Left lung (tissue), 10 donors: ENCODE results near the gene RBM42. TPM values are rescaled to one million over a fixed set of nuclear protein-coding genes. Genes with fewer than 3 reads are reported as not detected.
"Not testable (repeated sequence)": the region's sequence is repeated elsewhere in the genome, so short reads cannot be mapped to it uniquely, and the experiment has no call there.

Experiments
- ATAC-seq: fragments of 200-7000 bp; cut with Tn5 transposase; one replicate; pipeline ENCODE4 v1.9.1; 2020; ENCODE audit warnings: moderate library complexity
- DNase-seq, 4 donors: peaks; one replicate each; pipeline ENCODE4 v3.0.0-alpha.2; 2013 to 2020
- H3K27ac ChIP-seq, 2 donors: fragments of 200-600 bp; sonication (generic) in 1 of 2; one replicate each; pipeline versions ENCODE4 v1.5.0 to v1.8.0; 2020 to 2021
- H3K27me3 ChIP-seq, 2 donors: fragments of 200-600 bp; sonication (generic) in 1 of 2; one replicate each; pipeline versions ENCODE4 v1.5.0 to v1.8.0; 2020 to 2021
- H3K36me3 ChIP-seq, 2 donors: fragments of 200-600 bp; sonication (generic) in 1 of 2; one replicate each; pipeline versions ENCODE4 v1.5.0 to v1.8.0; 2020 to 2021
- H3K4me1 ChIP-seq, 2 donors: fragments of 200-600 bp; one replicate each; pipeline ENCODE4 v1.8.0; 2021
- H3K4me3 ChIP-seq, 2 donors: fragments of 200-600 bp; sonication (generic) in 1 of 2; one replicate each; pipeline versions ENCODE4 v1.5.0 to v1.8.0; 2020 to 2021; ENCODE audit warnings: mild to moderate bottlenecking in 1 of 2
- H3K9me3 ChIP-seq, 2 donors: fragments of 200-600 bp; sonication (generic) in 1 of 2; one replicate each; pipeline versions ENCODE4 v1.5.0 to v1.8.0; 2020 to 2021
- CTCF ChIP-seq, 2 donors: fragments of 200-600 bp; sonication (generic) in 1 of 2; IDR thresholded peaks; one replicate each; pipeline versions ENCODE4 v1.5.0 to v1.8.0; 2021; ENCODE audit warnings: antibody characterized with exemption in 2 of 2
- intact Hi-C, 2 donors: fragments of 100-400 bp; cut with DNase I; formaldehyde crosslinking; loops; one replicate each; pipeline versions ENCODE4 v1.11.2 to v1.14.2; 2022
- polyA plus RNA-seq, 6 donors: library from polyadenylated mRNA; unstranded; fragments of 120-200 nt; gene quantifications; one replicate each; pipeline ENCODE4 v1.2.1, GENCODE V29; 2013; ENCODE audit not compliant: insufficient read length in 6 of 6
- total RNA-seq, 2 donors: library from RNA; stranded (reverse); fragmentation: NEBNext Ultra II Directional; extraction: Animal tissue kit (Norgen Biotek cat#: 25700); gene quantifications; one replicate each; pipeline ENCODE4 v1.2.1, GENCODE V29; 2021
- donor health status: DM: no; HTN: yes; CAD: no.
- donor health status: DM: no; HTN: no; CAD: no.

Gene RBM42
- total and polyA plus RNA-seq, 8 donors: 48.4 to 67.0 (median 61.0) TPM

DNA sequence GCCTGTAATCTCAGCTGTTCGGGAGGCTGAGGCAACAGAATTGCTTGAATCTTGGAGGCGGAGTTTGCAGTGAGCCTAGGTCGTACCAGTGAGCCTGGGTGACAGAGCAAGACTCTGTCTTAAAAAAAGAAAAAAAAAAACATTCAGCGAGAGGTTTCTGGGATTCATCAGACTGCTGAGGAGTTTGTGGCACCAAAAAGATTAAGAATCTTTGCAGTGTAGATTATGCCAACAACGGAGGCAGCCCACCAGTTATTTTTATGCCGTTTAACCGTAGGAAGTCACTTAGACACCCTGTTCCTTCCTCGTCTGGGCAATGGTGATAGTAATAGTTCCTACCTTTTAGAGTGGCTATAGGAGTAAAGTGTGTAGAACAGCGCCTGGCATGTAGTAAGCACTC is 21.7 kb downstream of the RBM42 start:
- no peak overlapping the region for H3K4me3 ChIP-seq
- no peaks in the 10 kb centered on the region for H3K9me3 ChIP-seq
- intact Hi-C loops: no loop called here
- no peak overlapping the region for H3K27ac ChIP-seq
- no peaks in the 10 kb centered on the region for H3K27me3 ChIP-seq
- peak in 1 of 4 donors; percentile 3 for DNase-seq
- H3K4me1 ChIP-seq: peaks cover 6 to 29% of the 10 kb centered on the region in 2 donors
- ATAC-seq: no peak
- peaks cover 0 to 50% of the 10 kb centered on the region in 2 donors for H3K36me3 ChIP-seq
- no peak for TF ChIP-seq CTCF (IDR thresholded peaks at IDR 0.05)

DNA sequence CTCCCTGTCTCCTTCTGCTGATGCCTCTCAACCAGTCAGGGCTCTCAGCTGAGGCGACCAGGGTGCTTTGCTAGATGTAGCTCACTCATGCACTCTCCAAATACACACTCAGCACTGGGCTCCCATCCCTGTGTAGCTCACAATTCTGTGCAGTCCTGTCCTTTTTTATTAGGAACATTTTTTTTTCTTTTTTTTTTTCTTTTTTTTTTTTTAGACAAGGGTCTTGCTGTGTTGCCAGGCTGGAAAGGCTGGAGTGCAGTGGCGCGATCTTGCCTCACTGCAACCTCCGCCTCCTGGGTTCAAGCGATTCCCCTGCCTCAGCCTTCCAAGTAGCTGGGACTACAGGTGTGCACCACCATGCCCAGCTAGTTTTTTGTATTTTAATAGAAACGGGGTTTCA is 26.0 kb downstream of the RBM42 start:
- DNase-seq, H3K9me3 ChIP-seq, H3K4me3 ChIP-seq, H3K4me1 ChIP-seq, H3K27ac ChIP-seq, intact Hi-C loops, ATAC-seq, H3K27me3 ChIP-seq: not testable (repeated sequence)
- H3K36me3 ChIP-seq: peaks cover 0 to 92% of the 10 kb centered on the region in 2 donors

- Histone ChIP-seq H3K4me3 (no peak overlapping the region), H3K27ac (no peak overlapping the region), H3K9me3 (no peaks in the 10 kb centered on the region), H3K36me3 (peaks cover 0 to 99% of the 10 kb centered on the region in 2 donors), H3K4me1 (peaks cover 0 to 2% of the 10 kb centered on the region in 2 donors), H3K27me3 (no peaks in the 10 kb centered on the region)
- TF ChIP-seq CTCF (IDR thresholded peaks at IDR 0.05): no peak
- ATAC-seq (no peak), DNase-seq (peak in 1 of 4 donors; percentile 1)
- intact Hi-C loops: no loop called here
Observed at GRCh38 chr19:35655600-35655999, 26.8 kb downstream of the RBM42 start.

GRCh38 chr19:35656700-35657099 is 27.9 kb downstream of the RBM42 start:
- no peak overlapping the region for H3K4me3 ChIP-seq
- no peaks in the 10 kb centered on the region for H3K4me1 ChIP-seq
- ATAC-seq (no peak), DNase-seq (peak in 1 of 4 donors; percentile 25)
- intact Hi-C loops: no loop called here
- H3K27me3 ChIP-seq: no peaks in the 10 kb centered on the region
- H3K9me3 ChIP-seq: no peaks in the 10 kb centered on the region
- no peak for TF ChIP-seq CTCF (IDR thresholded peaks at IDR 0.05)
- H3K27ac ChIP-seq: no peak overlapping the region
- H3K36me3 ChIP-seq: peaks cover 0 to 100% of the 10 kb centered on the region in 2 donors

- no peaks in the 10 kb centered on the region for H3K4me1 ChIP-seq
- ATAC-seq: no peak
- peak in 1 of 4 donors; percentile 31 for DNase-seq
- H3K36me3 ChIP-seq: peaks cover 0 to 100% of the 10 kb centered on the region in 2 donors
- intact Hi-C loops: no loop called here
- no peaks in the 10 kb centered on the region for H3K27me3 ChIP-seq
- no peaks in the 10 kb centered on the region for H3K9me3 ChIP-seq
- H3K4me3 ChIP-seq: no peak overlapping the region
- no peak overlapping the region for H3K27ac ChIP-seq
- TF ChIP-seq CTCF (IDR thresholded peaks at IDR 0.05): no peak
Observed at GRCh38 chr19:35657904-35658700, 29.3 kb downstream of the RBM42 start.
